ENCODE data around the gene SLC9A9. TPM values are rescaled to one million over a fixed set of nuclear protein-coding genes. Genes with fewer than 3 reads are reported as not detected.

Gene SLC9A9
- total RNA-seq, 1 experiment from 2014 or later: 1.4 TPM

DNA sequence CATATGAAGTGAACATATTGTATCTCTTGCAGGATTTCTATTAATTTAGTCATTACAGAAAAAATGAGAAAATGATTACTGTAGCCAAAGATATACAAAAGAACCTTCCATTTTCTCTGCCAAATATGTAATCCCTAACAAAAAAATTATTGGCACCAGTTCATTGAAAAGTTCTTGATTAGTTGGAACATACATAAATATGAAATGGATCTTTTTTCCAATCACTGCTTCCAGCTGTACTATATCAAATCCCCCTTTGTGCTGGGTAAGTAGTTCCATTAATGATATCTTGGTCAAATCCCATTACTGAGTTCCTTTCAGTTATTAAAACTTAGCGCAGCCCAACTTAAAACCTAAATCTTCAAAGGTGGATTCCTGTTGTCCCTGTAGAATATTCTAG lies 263.8 kb downstream of the SLC9A9 start:
- no peak for DNase-seq (ENCODE audit: low spot score)
- no TSS peak for BruUV-seq (replicated peaks)
- H3K4me3 ChIP-seq (ENCODE audit: low read depth, low read length, poor library complexity, severe bottlenecking): no peak overlapping the region
- no peaks in the 10 kb centered on the region for H3K36me3 ChIP-seq (ENCODE audit: insufficient read depth, low read length, poor library complexity, severe bottlenecking)
- H3K4me1 ChIP-seq (ENCODE audit: insufficient read depth, low read length, poor library complexity, severe bottlenecking): no peaks in the 10 kb centered on the region
- H3K27me3 ChIP-seq (replicated peaks; ENCODE audit: insufficient read depth, low read depth, low read length, poor library complexity): no peaks in the 10 kb centered on the region
- no peaks in the 10 kb centered on the region for H3K9me3 ChIP-seq (ENCODE audit: low read depth, low read length, poor library complexity, severe bottlenecking)
- H3K27ac ChIP-seq (ENCODE audit: low read depth, low read length, poor library complexity, severe bottlenecking): no peak overlapping the region
- CTCF ChIA-PET: no interaction called here
- POLR2A ChIA-PET (ENCODE audit: low non-redundant PET): no interaction called here
- TF ChIP-seq EZH2 (IDR thresholded peaks at IDR 0.05; ENCODE audit: borderline replicate concordance, low read depth, low read length, poor library complexity, severe bottlenecking): no peak
- TF ChIP-seq CTCF (conservative IDR thresholded peaks at IDR 0.05; ENCODE audit: low read depth, low read length): no peak
- intact Hi-C loops (cut with micrococcal nuclease; ENCODE audit: unreplicated experiment): no loop called here

DNA sequence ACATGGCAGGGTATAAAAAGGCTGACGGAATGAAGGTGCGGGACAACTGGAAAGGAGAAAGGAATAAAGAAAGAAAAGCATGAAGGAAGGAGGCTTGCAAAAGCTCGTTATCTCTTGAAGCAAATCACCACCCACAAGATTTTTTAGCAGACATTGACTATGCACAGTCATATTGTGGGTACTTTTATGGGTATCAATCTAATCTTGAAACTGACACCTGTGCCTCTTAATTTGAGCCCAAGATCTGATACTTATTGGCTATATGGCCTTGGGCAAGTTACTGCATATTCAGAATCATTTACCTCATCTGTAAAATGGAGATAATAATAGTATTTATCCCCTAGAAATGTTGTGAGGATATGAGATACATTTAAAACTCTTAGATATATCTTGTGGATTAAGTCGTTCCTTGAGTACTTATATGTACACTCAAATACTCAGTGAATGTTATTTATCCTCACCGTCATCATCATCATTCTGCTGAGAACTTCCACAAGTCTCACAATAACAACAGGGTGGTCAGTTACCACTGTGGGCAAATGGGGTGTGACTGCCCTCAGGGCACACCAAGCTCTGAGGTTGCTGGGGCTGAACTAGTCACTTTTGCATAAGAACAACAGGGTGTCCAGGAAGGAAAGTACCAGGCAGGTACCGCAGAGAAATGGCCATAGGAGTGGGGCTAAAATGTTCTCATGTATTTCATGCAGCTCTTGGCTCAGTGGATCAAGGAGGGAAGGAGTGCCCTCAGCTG lies 266.1 kb downstream of the SLC9A9 start:
- Histone ChIP-seq H3K27ac (ENCODE audit: low read depth, low read length, poor library complexity, severe bottlenecking) (no peak overlapping the region), H3K27me3 (replicated peaks; ENCODE audit: insufficient read depth, low read depth, low read length, poor library complexity) (no peaks in the 10 kb centered on the region), H3K36me3 (ENCODE audit: insufficient read depth, low read length, poor library complexity, severe bottlenecking) (no peaks in the 10 kb centered on the region), H3K4me1 (ENCODE audit: insufficient read depth, low read length, poor library complexity, severe bottlenecking) (no peaks in the 10 kb centered on the region), H3K9me3 (ENCODE audit: low read depth, low read length, poor library complexity, severe bottlenecking) (no peaks in the 10 kb centered on the region), H3K4me3 (ENCODE audit: low read depth, low read length, poor library complexity, severe bottlenecking) (no peak overlapping the region)
- BruUV-seq (replicated peaks): no TSS peak
- intact Hi-C loops (cut with micrococcal nuclease; ENCODE audit: unreplicated experiment): no loop called here
- CTCF ChIA-PET: no interaction called here
- DNase-seq (ENCODE audit: low spot score): no peak
- POLR2A ChIA-PET (ENCODE audit: low non-redundant PET): no interaction called here
- TF ChIP-seq CTCF (conservative IDR thresholded peaks at IDR 0.05; ENCODE audit: low read depth, low read length): no peak
- TF ChIP-seq EZH2 (IDR thresholded peaks at IDR 0.05; ENCODE audit: borderline replicate concordance, low read depth, low read length, poor library complexity, severe bottlenecking): no peak

GRCh38 chr3:143578810-143579435 lies 269.3 kb downstream of the SLC9A9 start:
- H3K27me3 ChIP-seq (replicated peaks; ENCODE audit: insufficient read depth, low read depth, low read length, poor library complexity): no peaks in the 10 kb centered on the region
- ChIA-PET POLR2A (ENCODE audit: low non-redundant PET) (no interaction called here), CTCF (no interaction called here)
- TF ChIP-seq EZH2 (IDR thresholded peaks at IDR 0.05; ENCODE audit: borderline replicate concordance, low read depth, low read length, poor library complexity, severe bottlenecking) (no peak), CTCF (conservative IDR thresholded peaks at IDR 0.05; ENCODE audit: low read depth, low read length) (no peak)
- no peak overlapping the region for H3K4me3 ChIP-seq (ENCODE audit: low read depth, low read length, poor library complexity, severe bottlenecking)
- BruUV-seq (replicated peaks): no TSS peak
- H3K27ac ChIP-seq (ENCODE audit: low read depth, low read length, poor library complexity, severe bottlenecking): no peak overlapping the region
- DNase-seq (ENCODE audit: low spot score): no peak
- H3K9me3 ChIP-seq (ENCODE audit: low read depth, low read length, poor library complexity, severe bottlenecking): no peaks in the 10 kb centered on the region
- H3K4me1 ChIP-seq (ENCODE audit: insufficient read depth, low read length, poor library complexity, severe bottlenecking): no peaks in the 10 kb centered on the region
- intact Hi-C loops (cut with micrococcal nuclease; ENCODE audit: unreplicated experiment): no loop called here
- no peaks in the 10 kb centered on the region for H3K36me3 ChIP-seq (ENCODE audit: insufficient read depth, low read length, poor library complexity, severe bottlenecking)
